Measurements from ENCODE around the gene CDH5.

GRCh38 chr16:66425651-66426050 lies 59.2 kb downstream of the CDH5 start:
- TF ChIP-seq POLR2AphosphoS5 (IDR thresholded peaks at IDR 0.05; ENCODE audit: low read depth, low read length) (no peak), REST (IDR thresholded peaks at IDR 0.05; ENCODE audit: insufficient read depth in 1 of 2, low read depth in 2 of 2, low read length in 2 of 2) (no peak), SIN3A (IDR thresholded peaks at IDR 0.05; ENCODE audit: borderline replicate concordance, insufficient read depth, low read length) (no peak)

Measured in PFSK-1 (cell line).